Medulla oblongata (tissue), 1 donor: ENCODE measurements around the gene BBS7.

Experiments
- DNase-seq: peaks from one replicate; pipeline ENCODE4 v3.0.0-alpha.2; 2015; ENCODE audit errors: extremely low spot score

The BBS7 gene

GRCh38 chr4:121791481-121791880 lies 78.8 kb downstream of the BBS7 start:
- no peak for DNase-seq

- no peak for DNase-seq
These were observed 79.3 kb downstream of the BBS7 start for GRCh38 chr4:121790976-121791375.

DNA sequence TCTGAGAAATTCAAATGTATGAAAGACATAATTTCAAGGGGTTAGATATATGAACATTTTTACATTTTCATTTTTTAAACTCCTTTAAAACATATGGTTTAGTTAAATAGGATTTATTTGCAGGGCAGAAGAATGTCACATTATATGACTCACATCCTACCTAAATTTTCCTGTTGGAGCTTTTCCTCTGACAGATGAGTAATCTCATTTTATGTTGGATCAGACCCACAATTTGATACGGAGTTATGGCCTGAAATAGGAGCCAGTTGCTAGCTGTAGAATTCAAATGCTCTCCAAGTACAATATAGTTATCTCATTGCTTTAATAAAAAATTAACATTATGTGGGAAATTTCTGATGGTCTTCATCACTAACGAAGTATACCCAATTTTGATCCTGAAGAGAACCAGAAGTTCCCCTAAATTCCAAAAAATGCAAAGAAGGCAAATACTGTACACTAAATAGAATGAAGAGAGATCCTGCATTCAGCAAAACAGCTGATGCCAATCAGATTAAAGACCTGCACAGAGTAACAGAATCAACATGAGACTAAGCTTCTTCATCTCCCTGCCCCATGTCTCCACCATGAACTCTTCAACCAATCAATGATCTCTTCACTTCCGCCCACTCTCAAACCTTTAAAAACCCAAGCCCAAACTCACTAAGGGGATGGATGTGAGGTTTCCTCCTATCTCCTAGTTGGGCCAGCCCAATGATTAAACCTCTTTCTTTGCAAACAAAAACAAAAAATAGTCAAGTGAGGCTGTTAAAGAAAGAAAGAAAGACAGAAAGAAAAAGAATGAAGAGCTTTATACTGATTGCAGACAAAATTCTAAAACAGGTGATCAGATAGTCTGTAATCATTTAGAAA lies 80.1 kb downstream of the BBS7 start:
- DNase-seq, result no peak

GRCh38 chr4:121789455-121789854 lies 80.8 kb downstream of the BBS7 start:
- no peak for DNase-seq

- DNase-seq, result no peak
These were observed 81.4 kb downstream of the BBS7 start for GRCh38 chr4:121788896-121789295.

DNA sequence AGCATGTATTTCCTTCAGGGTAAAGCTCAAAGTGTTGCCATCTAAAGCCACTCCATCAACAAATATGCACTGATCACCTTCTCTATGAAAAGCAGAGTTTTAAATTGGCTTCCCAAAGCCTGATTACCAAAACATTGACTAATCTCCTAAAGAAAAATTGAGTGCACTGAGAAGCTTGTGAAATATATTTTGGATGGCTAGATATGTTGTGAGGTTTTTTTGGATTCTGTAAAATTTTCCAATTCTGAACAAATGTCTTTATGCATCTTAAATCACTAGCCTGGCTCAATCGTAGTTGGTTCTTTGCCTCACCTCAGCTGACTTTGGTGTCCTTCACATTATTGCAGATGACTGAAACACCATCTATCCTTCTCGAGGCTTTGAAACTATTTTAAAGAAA lies 84.1 kb downstream of the BBS7 start:
- no peak for DNase-seq

GRCh38 chr4:121785479-121785878 lies 84.8 kb downstream of the BBS7 start:
- no peak for DNase-seq

DNA sequence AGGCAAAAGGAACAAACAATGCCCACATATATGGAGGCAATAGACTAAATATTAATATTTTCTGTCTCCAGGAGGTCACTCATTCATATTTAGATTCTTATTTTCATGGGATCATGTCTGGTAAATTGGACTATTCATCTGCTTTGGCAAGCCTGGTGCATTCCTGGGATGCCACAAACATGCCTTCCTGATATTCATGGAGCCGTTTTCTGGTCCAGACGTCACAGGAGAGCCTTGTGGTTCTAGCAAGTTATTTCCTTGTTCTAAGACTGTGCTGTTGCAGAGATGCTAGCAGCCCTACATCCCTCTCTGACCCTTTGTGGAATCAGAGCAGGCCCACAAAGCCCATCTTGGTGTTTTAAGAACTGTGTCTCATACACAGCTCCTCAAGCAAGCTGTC lies 85.3 kb downstream of the BBS7 start:
- no peak for DNase-seq

DNA sequence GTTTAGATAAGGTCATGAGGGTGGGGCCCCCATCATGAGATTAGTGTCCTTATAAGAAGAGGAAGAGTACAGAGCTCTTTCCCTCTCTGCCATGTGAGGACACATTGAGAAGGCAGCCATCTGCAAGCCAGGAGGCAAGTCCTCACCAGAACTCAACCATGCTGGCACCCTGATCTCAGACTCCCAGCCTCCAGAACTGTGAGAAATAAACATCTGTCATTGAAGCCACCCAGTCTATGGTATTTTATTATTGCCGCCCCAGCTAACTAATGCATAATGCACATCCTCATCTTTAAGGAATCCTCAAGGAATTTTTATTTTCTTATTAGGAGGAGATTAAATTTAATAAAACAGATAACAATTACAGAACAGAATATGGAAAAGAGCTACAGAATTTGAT lies 85.9 kb downstream of the BBS7 start:
- no peak for DNase-seq

GRCh38 chr4:121783210-121783609 lies 87.1 kb downstream of the BBS7 start:
- DNase-seq, result no peak

- DNase-seq, result no peak
These were observed 91.2 kb downstream of the BBS7 start for GRCh38 chr4:121778991-121779628.

GRCh38 chr4:121777625-121778024 lies 92.6 kb downstream of the BBS7 start:
- no peak for DNase-seq

- DNase-seq, result no peak
These were observed 93.5 kb downstream of the BBS7 start for GRCh38 chr4:121776610-121777401.
